Ecto neural progenitor cell (in vitro differentiated cells): Measurements from ENCODE around the gene ZNF407.

Experiments
- DNase-seq: peaks from one replicate; pipeline ENCODE4 v3.0.0-alpha.2; 2018; ENCODE audit warnings: low spot score

The ZNF407 gene

GRCh38 chr18:74791501-74792194, 194.0 kb downstream of the ZNF407 start:
- no peak for DNase-seq

GRCh38 chr18:74793746-74794145, 196.1 kb downstream of the ZNF407 start:
- no peak for DNase-seq

DNA sequence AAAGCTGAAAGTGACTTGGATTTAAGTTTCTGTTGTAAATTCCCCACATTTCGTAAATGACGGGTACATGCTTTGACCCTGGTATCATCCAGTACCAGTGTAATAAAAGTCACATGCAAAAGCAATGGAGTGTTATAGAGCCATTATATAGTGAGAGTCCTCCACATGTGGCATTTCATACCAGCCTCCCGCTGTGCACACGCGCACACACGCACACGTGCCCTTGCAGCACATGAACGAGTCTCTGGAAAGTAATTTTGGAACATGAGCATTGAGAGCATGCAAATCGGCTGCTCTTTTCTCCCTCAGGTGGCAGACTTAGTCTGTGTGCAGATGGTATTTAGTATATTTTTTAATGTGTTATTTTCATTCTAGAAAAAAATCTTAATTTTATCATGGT, 198.1 kb downstream of the ZNF407 start:
- no peak for DNase-seq

GRCh38 chr18:74796211-74796610, 198.5 kb downstream of the ZNF407 start:
- no peak for DNase-seq

DNA sequence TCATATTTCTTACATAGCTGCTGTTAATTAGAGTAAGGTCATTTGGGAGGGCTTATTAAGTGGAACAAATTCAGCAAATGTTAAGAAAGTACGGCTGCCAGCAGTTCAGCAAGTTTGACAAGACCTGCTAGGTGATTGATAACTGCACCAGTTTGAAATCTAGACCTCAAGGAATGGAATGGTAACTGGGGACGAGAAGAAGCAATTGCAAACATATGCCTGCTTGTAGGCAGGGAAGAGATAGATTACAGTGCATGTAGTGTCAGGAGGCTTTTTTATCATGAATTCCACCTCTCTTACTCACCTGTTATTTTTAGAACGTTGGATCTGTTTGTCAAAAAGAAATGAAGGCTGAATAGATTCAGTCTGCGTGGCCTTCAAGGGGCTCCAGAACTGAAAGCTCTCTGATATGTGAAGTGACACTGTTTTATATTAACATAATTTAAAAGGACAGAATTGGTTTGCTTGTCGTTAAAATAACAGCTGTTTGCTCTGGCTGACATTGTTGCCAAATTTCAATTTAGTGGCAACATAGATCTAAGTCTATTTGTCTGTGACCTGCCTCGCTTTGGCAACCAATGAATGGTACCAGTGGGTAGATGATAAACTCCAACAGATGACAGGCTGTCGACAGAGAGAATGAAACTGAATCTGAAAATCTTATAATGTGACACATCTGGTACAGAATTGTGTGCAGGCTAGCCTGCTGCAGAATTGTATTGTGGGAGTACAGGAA, 199.3 kb downstream of the ZNF407 start:
- no peak for DNase-seq

- no peak for DNase-seq
These were observed 200.0 kb downstream of the ZNF407 start for GRCh38 chr18:74797577-74798151.

- no peak for DNase-seq
These were observed 201.9 kb downstream of the ZNF407 start for GRCh38 chr18:74799542-74799941.

- no peak for DNase-seq
These were observed 202.4 kb downstream of the ZNF407 start for GRCh38 chr18:74800098-74800497.

GRCh38 chr18:74803117-74803516, 205.4 kb downstream of the ZNF407 start:
- no peak for DNase-seq

GRCh38 chr18:74803769-74804168, 206.1 kb downstream of the ZNF407 start:
- DNase-seq = no peak

DNA sequence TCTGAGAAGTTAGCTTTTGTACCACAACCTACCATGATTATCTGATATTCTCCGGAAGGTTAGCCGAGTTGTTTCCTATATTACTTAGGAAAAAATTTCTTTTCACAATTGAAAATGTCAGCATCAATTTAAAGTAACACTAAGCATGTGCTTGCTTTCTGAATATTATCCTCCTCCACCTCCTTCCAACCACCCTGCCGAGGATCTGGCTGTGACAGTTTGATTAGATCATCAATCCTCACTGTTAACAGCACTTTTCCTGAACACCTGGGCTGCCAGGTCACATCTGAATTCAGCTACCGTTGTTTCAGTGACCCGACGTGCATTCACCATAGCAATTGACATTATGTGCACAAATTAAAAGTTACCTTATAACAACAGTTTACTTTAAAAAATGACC, 207.0 kb downstream of the ZNF407 start:
- no peak for DNase-seq

DNA sequence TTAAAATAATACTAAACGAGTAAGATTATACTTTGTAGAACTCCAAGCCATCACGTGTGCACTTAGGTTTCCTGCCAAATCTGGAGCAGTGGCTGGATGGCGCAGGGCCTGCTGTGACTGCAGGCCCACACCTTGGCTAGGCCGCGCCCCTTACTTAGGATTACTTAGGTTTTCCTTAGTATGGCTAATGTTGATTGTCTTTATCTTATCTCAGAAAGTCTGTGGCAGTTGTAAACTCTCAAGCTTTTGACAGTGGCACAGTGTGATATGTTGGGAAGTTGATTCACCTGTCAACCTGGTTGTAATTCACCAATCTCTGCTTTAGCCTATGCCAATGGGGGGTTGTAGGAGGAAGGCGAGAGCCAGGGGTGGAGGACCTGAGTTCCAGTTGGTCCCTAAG, 208.4 kb downstream of the ZNF407 start:
- no peak for DNase-seq

GRCh38 chr18:74806700-74807416, 209.2 kb downstream of the ZNF407 start:
- DNase-seq = no peak

- DNase-seq = no peak
These were observed 219.9 kb downstream of the ZNF407 start for GRCh38 chr18:74817576-74817975.

DNA sequence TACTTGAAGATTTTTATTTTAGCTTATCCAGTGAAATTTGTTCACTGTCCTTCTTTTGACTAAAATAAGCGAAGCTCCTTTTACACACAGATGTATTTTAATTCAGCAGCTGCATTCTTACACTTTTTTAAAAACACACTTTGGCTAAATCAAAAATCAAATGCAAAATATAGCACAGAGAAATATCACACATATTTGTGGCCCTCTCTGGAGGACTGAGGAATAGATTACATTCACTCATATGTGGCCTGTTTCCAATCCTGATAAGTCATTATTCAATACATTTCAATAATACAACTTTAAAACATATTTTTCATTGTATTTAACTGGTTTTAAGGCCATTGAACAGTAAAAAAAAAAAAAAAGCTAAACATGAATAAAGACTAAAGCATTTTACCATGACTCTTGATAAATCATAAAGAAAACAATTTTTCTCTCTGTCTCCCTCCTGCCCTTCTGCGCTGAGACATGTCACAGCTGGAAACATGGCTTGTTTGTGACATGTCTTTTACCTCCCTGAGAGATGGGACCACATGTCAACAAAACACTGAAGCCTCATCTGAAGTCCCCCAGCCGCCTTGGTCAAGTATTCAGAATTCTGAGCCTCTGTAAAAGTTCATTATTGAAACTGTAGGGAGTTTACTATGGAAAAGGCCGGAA, 221.0 kb downstream of the ZNF407 start:
- DNase-seq = no peak

- peak; percentile 75 for DNase-seq
These were observed 221.9 kb downstream of the ZNF407 start for GRCh38 chr18:74819433-74820059.

GRCh38 chr18:74820160-74820780, 222.6 kb downstream of the ZNF407 start:
- DNase-seq = no peak

DNA sequence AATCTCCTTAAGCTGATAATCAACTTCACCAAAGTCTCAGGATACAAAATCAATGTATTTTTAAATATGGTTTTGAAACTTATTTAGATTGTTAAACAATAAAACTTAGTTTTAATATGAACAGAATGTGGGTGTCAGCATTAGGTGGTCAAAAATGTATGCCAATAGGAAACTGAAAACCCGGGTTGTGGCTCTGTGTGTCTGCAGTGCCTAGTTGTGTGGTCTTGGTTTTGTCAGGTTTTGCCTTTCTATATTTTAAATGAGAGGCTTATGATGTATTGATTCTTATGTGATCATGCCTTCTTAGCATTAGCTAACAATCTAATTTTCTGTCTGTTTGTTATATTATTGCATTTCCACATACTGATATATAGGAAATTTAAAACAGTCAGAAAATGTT, 227.8 kb downstream of the ZNF407 start:
- DNase-seq = no peak

DNA sequence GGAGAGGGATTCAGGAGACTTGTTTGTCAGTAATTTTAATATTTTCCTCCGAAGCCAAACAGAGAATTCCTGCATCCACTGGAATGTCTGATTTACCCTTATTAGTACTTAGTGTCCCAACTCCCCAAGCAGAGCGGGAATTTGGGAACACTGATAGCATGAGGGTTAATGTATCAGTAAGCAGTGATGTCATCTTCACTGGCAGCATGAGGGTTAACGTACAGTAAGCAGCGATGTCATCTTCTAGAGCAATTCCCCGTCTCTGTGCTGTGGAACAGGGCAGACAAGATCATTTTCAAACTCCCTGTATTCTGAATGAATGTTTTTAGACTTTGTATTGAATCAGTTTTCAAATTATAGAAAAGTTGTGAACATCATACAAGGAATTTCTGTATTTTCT, 228.9 kb downstream of the ZNF407 start:
- no peak for DNase-seq

DNA sequence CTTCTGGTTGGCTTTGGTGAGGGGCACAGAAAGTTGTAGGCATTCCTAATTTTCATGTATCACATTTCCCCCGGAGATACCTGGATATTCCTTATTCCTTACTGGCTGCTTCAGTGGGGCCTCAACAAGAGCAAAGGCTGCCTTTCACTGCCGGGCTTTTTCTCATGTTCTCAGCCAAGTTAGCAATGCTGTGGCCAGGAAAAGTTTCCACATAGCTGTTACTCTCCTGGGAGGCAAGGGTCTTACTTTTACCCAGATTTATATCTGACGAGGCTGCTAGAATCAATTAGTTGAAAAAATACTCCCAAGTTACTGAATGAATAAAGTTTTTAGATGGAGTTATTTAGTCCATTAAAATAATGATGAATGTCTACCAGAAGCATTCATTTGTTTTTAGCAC, 230.5 kb downstream of the ZNF407 start:
- DNase-seq = no peak

- no peak for DNase-seq
These were observed 234.0 kb downstream of the ZNF407 start for GRCh38 chr18:74831571-74832250.
